Subcutaneous adipose tissue (tissue), 4 donors: ENCODE measurements around the gene PLEKHA4. TPM values are rescaled to one million over a fixed set of nuclear protein-coding genes. Genes with fewer than 3 reads are reported as not detected.

Experiments used
- CTCF ChIP-seq: fragments of 450-650 bp; IDR thresholded peaks from one replicate; pipeline ENCODE4 v1.5.1; 2016; ENCODE audit warnings: low read depth, mild to moderate bottlenecking, control low read depth, antibody characterized with exemption, moderate library complexity
- total RNA-seq, 4 donors: library from RNA; depleted of rRNA; stranded (reverse); fragments of >200 nt; gene quantifications; one replicate each; pipeline ENCODE4 v1.1.0, GENCODE V29; 2016

Gene PLEKHA4
- total RNA-seq, 4 donors from 2014 or later, result 5.7 to 27.3 (median 8.5) TPM

- no peak for TF ChIP-seq CTCF
These were observed 25.6 kb downstream of the PLEKHA4 start for GRCh38 chr19:48842789-48843162.

GRCh38 chr19:48841571-48841970 lies 26.8 kb downstream of the PLEKHA4 start:
- no peak for TF ChIP-seq CTCF

- TF ChIP-seq CTCF, result no peak
These were observed 27.4 kb downstream of the PLEKHA4 start for GRCh38 chr19:48841047-48841446.

GRCh38 chr19:48837687-48838086 lies 30.7 kb downstream of the PLEKHA4 start:
- TF ChIP-seq CTCF, result no peak

- TF ChIP-seq CTCF, result no peak
These were observed 31.3 kb downstream of the PLEKHA4 start for GRCh38 chr19:48837051-48837524.

- no peak for TF ChIP-seq CTCF
These were observed 32.1 kb downstream of the PLEKHA4 start, which contains the start of gene HSD17B14 for GRCh38 chr19:48836089-48837017. HSD17B14 (minus strand) TSS chr19:48836491; CDS start chr19:48836411, 80 bp downstream.

GRCh38 chr19:48835734-48836088 lies 32.7 kb downstream of the PLEKHA4 start:
- no peak for TF ChIP-seq CTCF
